Measurements from ENCODE around the gene DAPP1.

Gene DAPP1

GRCh38 chr4:99855678-99856077, 39.1 kb downstream of the DAPP1 start:
- DNase-seq (ENCODE audit: low spot score) = no peak

GRCh38 chr4:99856166-99856565, 39.5 kb downstream of the DAPP1 start:
- no peak for DNase-seq (ENCODE audit: low spot score)

GRCh38 chr4:99857307-99857706, 40.7 kb downstream of the DAPP1 start:
- no peak for DNase-seq (ENCODE audit: low spot score)

- no peak for DNase-seq (ENCODE audit: low spot score)
Observed at GRCh38 chr4:99859618-99860017, 43.0 kb downstream of the DAPP1 start.

GRCh38 chr4:99860521-99860920, 43.9 kb downstream of the DAPP1 start:
- DNase-seq (ENCODE audit: low spot score) = no peak

GRCh38 chr4:99861120-99861905, 44.7 kb downstream of the DAPP1 start:
- no peak for DNase-seq (ENCODE audit: low spot score)

GRCh38 chr4:99863804-99864203, 47.2 kb downstream of the DAPP1 start:
- no peak for DNase-seq (ENCODE audit: low spot score)

GRCh38 chr4:99868126-99868596, 51.5 kb downstream of the DAPP1 start:
- no peak for DNase-seq (ENCODE audit: low spot score)

- DNase-seq (ENCODE audit: low spot score) = no peak
Observed at GRCh38 chr4:99872570-99872969, 55.9 kb downstream of the DAPP1 start.

- no peak for DNase-seq (ENCODE audit: low spot score)
Observed at GRCh38 chr4:99875071-99875470, 58.4 kb downstream of the DAPP1 start.

GRCh38 chr4:99876946-99877345, 60.3 kb downstream of the DAPP1 start:
- DNase-seq (ENCODE audit: low spot score) = no peak

- DNase-seq (ENCODE audit: low spot score) = no peak
Observed at GRCh38 chr4:99878604-99879003, 62.0 kb downstream of the DAPP1 start.

GRCh38 chr4:99879458-99879857, 62.8 kb downstream of the DAPP1 start:
- no peak for DNase-seq (ENCODE audit: low spot score)

GRCh38 chr4:99885063-99885664, 68.5 kb downstream of the DAPP1 start:
- DNase-seq (ENCODE audit: low spot score) = peak; percentile 12

GRCh38 chr4:99885687-99886086, 69.1 kb downstream of the DAPP1 start:
- DNase-seq (ENCODE audit: low spot score) = no peak

- no peak for DNase-seq (ENCODE audit: low spot score)
Observed at GRCh38 chr4:99886146-99886545, 69.5 kb downstream of the DAPP1 start.

- DNase-seq (ENCODE audit: low spot score) = no peak
Observed at GRCh38 chr4:99887837-99888236, 71.2 kb downstream of the DAPP1 start.

GRCh38 chr4:99891351-99891750, 74.7 kb downstream of the DAPP1 start:
- no peak for DNase-seq (ENCODE audit: low spot score)

GRCh38 chr4:99893029-99893428, 76.4 kb downstream of the DAPP1 start:
- no peak for DNase-seq (ENCODE audit: low spot score)

- DNase-seq (ENCODE audit: low spot score) = no peak
Observed at GRCh38 chr4:99893839-99894160, 77.2 kb downstream of the DAPP1 start.

GRCh38 chr4:99894161-99894997, 77.8 kb downstream of the DAPP1 start, which contains the start of gene LAMTOR3:
Gene LAMTOR3 (minus strand): TSS chr4:99894427. CDS start chr4:99893963, 464 bp downstream.
- DNase-seq (ENCODE audit: low spot score) = peak; percentile 92

- DNase-seq (ENCODE audit: low spot score) = no peak
Observed at GRCh38 chr4:99894998-99895397, 78.4 kb downstream of the DAPP1 start.

GRCh38 chr4:99915449-99915848, 98.8 kb downstream of the DAPP1 start:
- no peak for DNase-seq (ENCODE audit: low spot score)

Data from LoVo (cell line).